IMR-90 (cell line): ENCODE results near the gene DGKD. TPM values are rescaled to one million over a fixed set of nuclear protein-coding genes. Genes with fewer than 3 reads are reported as not detected.
A peak's percentile ranks its signal among the peaks of the same experiment; 100 is the strongest.

Experiments
- ATAC-seq: fragments of 200-7000 bp; cut with Tn5 transposase; 2 replicates; pipeline ENCODE4 v1.9.1; 2020; ENCODE audit warnings: low read depth, mild to moderate bottlenecking, moderate library complexity
- BruUV-seq: library from RNA; stranded (reverse); fragments of 400-500 nt; replicated peaks from 2 replicates; lab custom pipeline; 2021; lab: Mats Ljungman, UMichigan
- CTCF ChIA-PET: fragments of 300-600 bp; formaldehyde crosslinking; extraction: SDS; loops from one replicate; lab custom pipeline; 2021; ENCODE audit warnings: antibody characterized with exemption; lab: Yijun Ruan, JAX
- POLR2A ChIA-PET: fragments of 300-600 bp; sonication (Branson Sonifier 250); formaldehyde crosslinking; loops from one replicate; lab custom pipeline; 2022; ENCODE audit warnings: antibody characterized with exemption; ENCODE audit not compliant: unreplicated experiment; lab: Charles Lee
- DNase-seq: peaks from one replicate; pipeline ENCODE4 v3.0.0; 2013
- H2AFZ ChIP-seq: replicated peaks from 2 replicates; pipeline ENCODE3; 2013; ENCODE audit warnings: low read length, mild to moderate bottlenecking; ENCODE audit not compliant: poor library complexity
- H2AK5ac ChIP-seq: 2 replicates; pipeline ENCODE4 v1.6.1; 2013; ENCODE audit warnings: low read depth, low read length, inconsistent platforms
- H2AK9ac ChIP-seq: replicated peaks from 2 replicates; pipeline ENCODE3; 2013; ENCODE audit warnings: mild to moderate bottlenecking, low read depth, low read length, moderate library complexity; ENCODE audit not compliant: poor library complexity
- H2BK120ac ChIP-seq: 2 replicates; pipeline ENCODE4 v1.6.1; 2013; ENCODE audit warnings: low read depth, low read length, inconsistent platforms
- H2BK15ac ChIP-seq: 3 replicates; pipeline ENCODE4 v1.6.1; 2013; ENCODE audit warnings: low read depth, low read length, inconsistent platforms
- H2BK20ac ChIP-seq: 2 replicates; pipeline ENCODE4 v1.6.1; 2013; ENCODE audit warnings: low read depth, mild to moderate bottlenecking, inconsistent platforms, low read length, moderate library complexity
- H2BK5ac ChIP-seq: 2 replicates; pipeline ENCODE4 v1.6.1; 2013; ENCODE audit warnings: mild to moderate bottlenecking, low read depth, low read length, inconsistent platforms; ENCODE audit not compliant: poor library complexity, severe bottlenecking
- H3K14ac ChIP-seq: replicated peaks from 2 replicates; pipeline ENCODE4 v1.6.1; 2013; ENCODE audit warnings: low read depth, low read length, inconsistent platforms
- H3K18ac ChIP-seq: 2 replicates; pipeline ENCODE4 v1.6.1; 2013; ENCODE audit warnings: low read depth, low read length, control low read depth
- H3K23ac ChIP-seq: 2 replicates; pipeline ENCODE4 v1.6.1; 2013; ENCODE audit warnings: low read depth, low read length, inconsistent platforms
- H3K27ac ChIP-seq: 2 replicates; pipeline ENCODE4 v1.5.1; 2013; ENCODE audit warnings: mild to moderate bottlenecking, control low read depth, low read length; ENCODE audit not compliant: insufficient read depth
- H3K27me3 ChIP-seq: 2 replicates; pipeline ENCODE4 v1.6.1; 2013; ENCODE audit warnings: low read length; ENCODE audit not compliant: control insufficient read depth, insufficient read depth
- H3K36me3 ChIP-seq: 2 replicates; pipeline ENCODE4 v1.6.1; 2013; ENCODE audit warnings: low read length, mixed read lengths; ENCODE audit not compliant: control insufficient read depth, insufficient read depth
- H3K4ac ChIP-seq: 2 replicates; pipeline ENCODE4 v1.6.1; 2013; ENCODE audit warnings: low read depth, low read length, inconsistent platforms
- H3K4me1 ChIP-seq: 2 replicates; pipeline ENCODE4 v1.6.1; 2013; ENCODE audit warnings: low read length, mixed read lengths; ENCODE audit not compliant: control insufficient read depth, insufficient read depth
- H3K4me2 ChIP-seq: 2 replicates; pipeline ENCODE4 v1.6.1; 2013; ENCODE audit warnings: low read depth, mild to moderate bottlenecking, control low read depth, low read length, moderate library complexity
- H3K4me3 ChIP-seq: 2 replicates; pipeline ENCODE4 v1.5.1; 2013; ENCODE audit warnings: low read depth, mild to moderate bottlenecking, control low read depth, low read length, moderate library complexity; ENCODE audit not compliant: insufficient read depth
- H3K56ac ChIP-seq: 2 replicates; pipeline ENCODE4 v1.6.1; 2013; ENCODE audit warnings: low read length, inconsistent platforms; ENCODE audit not compliant: insufficient read depth; ENCODE audit errors: extremely low read depth
- H3K79me1 ChIP-seq, 2 experiments: 2 replicates each; pipeline ENCODE4 v1.6.1; 2013; ENCODE audit warnings: low read length in 2 of 2, inconsistent platforms in 1 of 2, low read depth in 1 of 2
- H3K9ac ChIP-seq: 2 replicates; pipeline ENCODE4 v1.6.1; 2013; ENCODE audit warnings: low read depth, low read length, control low read depth
- H3K9me1 ChIP-seq: 2 replicates; pipeline ENCODE4 v1.6.1; 2013; ENCODE audit warnings: low read length, inconsistent platforms; ENCODE audit not compliant: insufficient read depth
- H3K9me3 ChIP-seq: 2 replicates; pipeline ENCODE4 v1.6.1; 2013; ENCODE audit warnings: low read length; ENCODE audit not compliant: control insufficient read depth, insufficient read depth
- H4K20me1 ChIP-seq: 2 replicates; pipeline ENCODE4 v1.6.1; 2013; ENCODE audit warnings: low read length, inconsistent platforms; ENCODE audit not compliant: insufficient read depth
- H4K5ac ChIP-seq: 2 replicates; pipeline ENCODE4 v1.6.1; 2013; ENCODE audit warnings: mild to moderate bottlenecking, low read depth, low read length, control low read depth
- H4K8ac ChIP-seq, 2 experiments: 2 replicates each; pipeline ENCODE4 v1.6.1; 2013; ENCODE audit warnings: low read depth in 2 of 2, low read length in 2 of 2, control low read depth in 1 of 2, inconsistent platforms in 1 of 2
- H4K91ac ChIP-seq: 2 replicates; pipeline ENCODE4 v1.6.1; 2013; ENCODE audit warnings: low read depth, low read length, inconsistent platforms; ENCODE audit not compliant: insufficient read depth
- NFE2L2 ChIP-seq: fragments of 150-350 bp; IDR thresholded peaks from 2 replicates; pipeline ENCODE4 v1.6.1; 2016; ENCODE audit warnings: low read depth, mild to moderate bottlenecking, low read length
- POLR2A ChIP-seq: IDR thresholded peaks from 2 replicates; pipeline ENCODE4 v1.6.1; 2012; ENCODE audit warnings: mild to moderate bottlenecking, low read depth, low read length
- WGBS, 2 experiments: methylation state at CpG; one replicate each; pipeline versions ENCODE4 v1.1.5 to v1.1.7; 2013; ENCODE audit warnings: missing lambda C conversion rate in 2 of 2; ENCODE audit not compliant: insufficient read length in 1 of 2; ENCODE audit errors: extremely low coverage in 2 of 2; 5-methylcytosine and 5-hydroxymethylcytosine counted together
- dilution Hi-C: fragments of 300-500 bp; cut with HindIII; formaldehyde crosslinking; loops from one replicate; pipeline ENCODE4 v1.14.3; 2018; ENCODE audit warnings: low sequenced_read_pairs; ENCODE audit not compliant: unreplicated experiment
- in situ Hi-C: fragments of 300-500 bp; cut with MboI; formaldehyde crosslinking; loops from 3 replicates; pipeline ENCODE4 v1.14.3; 2019; ENCODE audit warnings: low sequenced_read_pairs, inconsistent platforms, mixed read lengths
- intact Hi-C: fragments of 100-400 bp; cut with micrococcal nuclease; formaldehyde crosslinking; loops from 2 replicates; pipeline ENCODE4 v1.10.0; 2022
- polyA plus RNA-seq, 3 experiments: library from polyadenylated mRNA; depleted of rRNA; stranded (reverse); fragments of >200 nt; gene quantifications; 2 replicates each; pipeline ENCODE4 v1.2.3, GENCODE V29; 2012; ENCODE audit warnings: low replicate concordance in 1 of 3
- total RNA-seq: library from RNA; depleted of rRNA; stranded (reverse); fragments of >200 nt; gene quantifications from 2 replicates; pipeline ENCODE4 v1.2.3, GENCODE V29; 2012

The DGKD gene
- total and polyA plus RNA-seq, 2 of the 4 experiments (the other 2 are of a cell fraction), result 6.5 to 10.1 TPM

DNA sequence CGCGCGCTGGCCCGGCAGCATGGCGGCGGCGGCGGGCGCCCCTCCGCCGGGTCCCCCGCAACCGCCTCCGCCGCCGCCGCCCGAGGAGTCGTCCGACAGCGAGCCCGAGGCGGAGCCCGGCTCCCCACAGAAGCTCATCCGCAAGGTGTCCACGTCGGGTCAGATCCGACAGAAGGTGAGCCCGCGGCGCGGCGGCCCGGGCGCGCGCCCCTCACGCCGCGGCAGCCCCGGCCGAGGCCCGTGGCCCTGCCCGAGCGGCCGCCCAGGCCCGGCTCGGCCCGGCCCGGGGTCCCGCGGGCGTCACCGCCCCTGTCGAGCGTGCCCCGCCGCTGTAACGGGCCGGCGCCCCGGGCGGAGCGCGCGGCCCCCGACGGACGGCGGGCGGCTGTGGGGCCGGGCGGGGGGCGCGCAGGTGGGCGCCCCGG is 218 bp downstream of the DGKD start:
- H3K79me1 ChIP-seq, result peaks cover 21 to 28% of the 10 kb centered on the region in 2 experiments
- no peak overlapping the region for H2BK20ac ChIP-seq
- dilution Hi-C loops (no loop called here), intact Hi-C loops (loop anchor here (1.0 to 2.0 kb wide), 2 partner anchors 32 to 89 kb away; no protein-coding TSS in a partner anchor), in situ Hi-C loops (loop anchor here (5.0 kb wide), 1 partner anchor 93 kb away; no protein-coding TSS in a partner anchor)
- no peak overlapping the region; the same call in 1 of the 2 replicates for H3K56ac ChIP-seq
- peak overlapping the region; percentile 86 for H3K27ac ChIP-seq
- H3K36me3 ChIP-seq, result no peaks in the 10 kb centered on the region
- H3K9ac ChIP-seq, result peak overlapping the region; percentile 93
- no peak overlapping the region for H2BK120ac ChIP-seq
- H2BK5ac ChIP-seq, result peak overlapping the region; percentile 65
- H3K9me3 ChIP-seq, result no peaks in the 10 kb centered on the region
- WGBS, 2 experiments, result 1% methylated on average over 23 of the region's 77 CpGs; no CpG with 5 or more reads in 1 of the 2 experiments
- no peak overlapping the region for H3K23ac ChIP-seq
- H3K4me2 ChIP-seq, result no peak overlapping the region
- ChIA-PET POLR2A (no interaction called here), CTCF (no interaction called here)
- TF ChIP-seq NFE2L2, result no peak
- TF ChIP-seq POLR2A, result peak; percentile 61; the same call in 1 of the 2 replicates
- H3K4ac ChIP-seq, result 0 out of 2 replicates have a peak overlapping the region, but pooled peaks have one; percentile 35
- BruUV-seq, result no TSS peak
- H4K20me1 ChIP-seq, result peaks cover 14% of the 10 kb centered on the region; the same call in 1 of the 2 replicates
- no peak overlapping the region for H2AK9ac ChIP-seq
- H4K5ac ChIP-seq, result no peak overlapping the region
- no peak for DNase-seq
- H3K9me1 ChIP-seq, result peaks cover 10% of the 10 kb centered on the region
- H3K18ac ChIP-seq, result no peak overlapping the region
- peak overlapping the region; percentile 74 for H4K91ac ChIP-seq
- no peak overlapping the region for H2BK15ac ChIP-seq
- peak overlapping the region; percentile 100 for H3K4me3 ChIP-seq
- no peak overlapping the region for H3K14ac ChIP-seq
- H2AK5ac ChIP-seq, result no peak overlapping the region
- no peaks in the 10 kb centered on the region for H3K27me3 ChIP-seq
- H4K8ac ChIP-seq, result peak overlapping the region in 1 of 2 experiments; percentile 47; a peak in 1 of 4 replicates
- peak overlapping the region; percentile 97 for H2AFZ ChIP-seq
- peak; percentile 51 for ATAC-seq
- H3K4me1 ChIP-seq, result peaks cover 7% of the 10 kb centered on the region
